ENCODE results near the gene PHYKPL.

The PHYKPL gene

DNA sequence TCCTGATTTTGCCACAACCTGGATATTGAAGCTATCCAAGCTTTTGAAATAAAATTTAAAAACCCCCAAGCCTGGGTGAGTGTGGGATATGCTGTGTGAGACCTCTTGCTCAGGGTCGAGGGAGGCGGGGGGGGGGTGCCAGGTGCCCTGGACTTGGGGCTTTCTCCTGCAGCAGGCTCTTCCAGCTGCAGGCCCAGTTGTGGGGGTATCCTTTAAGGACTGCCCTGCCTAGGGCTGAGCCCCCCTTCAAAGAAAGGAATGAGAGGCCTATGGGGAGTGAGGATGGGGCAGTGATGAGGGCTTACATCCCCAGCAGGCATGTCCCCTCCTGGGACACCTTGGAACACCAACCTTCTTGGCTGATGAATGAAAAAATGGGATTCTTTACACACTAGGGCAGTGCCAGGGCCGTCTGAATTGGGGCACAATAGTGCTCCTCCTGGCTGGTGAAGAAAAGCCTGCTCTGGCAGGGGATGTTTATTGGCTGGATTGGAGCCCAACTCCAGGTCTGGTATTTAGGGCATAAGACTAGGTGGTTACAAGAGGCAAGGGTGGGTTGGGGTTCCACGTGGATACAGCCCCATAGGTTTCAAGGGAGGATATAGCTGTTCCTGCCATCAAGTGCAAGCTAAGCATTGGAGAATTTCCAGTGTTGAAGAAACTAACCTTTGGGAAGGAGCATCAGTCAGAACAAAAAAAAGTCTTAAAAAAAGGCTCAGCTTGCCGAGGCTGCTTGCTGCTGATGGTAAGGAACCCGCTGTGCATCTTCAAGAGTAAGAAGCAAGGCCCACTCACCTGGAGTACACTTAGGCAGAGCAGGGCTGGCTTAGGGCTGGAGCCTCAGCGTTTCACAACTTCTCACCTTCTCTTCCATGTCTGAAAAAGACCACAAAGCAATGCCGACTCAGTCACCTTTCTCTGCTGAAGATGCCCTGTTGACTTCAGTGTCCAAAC is 21.2 kb downstream of the PHYKPL start:
- TF ChIP-seq PAX5 (IDR thresholded peaks at IDR 0.05; ENCODE audit: insufficient read depth, low read length, severe bottlenecking) (no peak), POLR2A (IDR thresholded peaks at IDR 0.05; ENCODE audit: low read depth, low read length) (no peak), SPI1 (IDR thresholded peaks at IDR 0.05; ENCODE audit: low read depth, low read length) (no peak), POLR2AphosphoS5 (IDR thresholded peaks at IDR 0.05; ENCODE audit: low read depth, low read length) (peak; percentile 54), TAF1 (IDR thresholded peaks at IDR 0.05; ENCODE audit: low read depth, low read length) (no peak), POU2F2 (IDR thresholded peaks at IDR 0.05; ENCODE audit: low read depth, low read length) (0 out of 2 replicates have a peak, but pooled peaks have one; percentile 28)
- DNase-seq (ENCODE audit: insufficient read length, low spot score) (no peak), FAIRE-seq (no peak)

DNA sequence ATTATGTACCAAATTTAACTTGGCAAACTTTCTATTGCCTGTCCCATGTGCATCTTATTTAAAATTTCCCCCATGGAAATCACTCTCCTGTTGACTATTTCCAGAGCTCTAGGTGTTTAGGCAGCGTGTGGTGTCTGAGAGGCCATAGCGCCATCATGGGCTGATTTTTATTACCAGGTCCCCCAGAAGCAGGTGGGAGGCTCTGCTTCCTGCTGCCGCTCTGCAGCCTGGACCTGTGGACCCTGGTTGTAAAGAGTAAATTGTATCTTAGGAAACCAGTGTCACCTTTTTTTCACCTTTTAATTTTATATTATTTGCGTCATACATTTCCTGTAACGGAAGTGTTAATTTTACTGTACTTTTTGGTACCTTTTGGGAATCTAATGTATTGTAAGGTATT is 21.9 kb downstream of the PHYKPL start:
- FAIRE-seq = no peak
- no peak for TF ChIP-seq PAX5 (IDR thresholded peaks at IDR 0.05; ENCODE audit: insufficient read depth, low read length, severe bottlenecking)
- no peak for TF ChIP-seq POLR2AphosphoS5 (IDR thresholded peaks at IDR 0.05; ENCODE audit: low read depth, low read length)
- TF ChIP-seq POU2F2 (IDR thresholded peaks at IDR 0.05; ENCODE audit: low read depth, low read length) = no peak
- no peak for TF ChIP-seq POLR2A (IDR thresholded peaks at IDR 0.05; ENCODE audit: low read depth, low read length)
- no peak for TF ChIP-seq SPI1 (IDR thresholded peaks at IDR 0.05; ENCODE audit: low read depth, low read length)
- TF ChIP-seq TAF1 (IDR thresholded peaks at IDR 0.05; ENCODE audit: low read depth, low read length) = no peak
- DNase-seq (ENCODE audit: insufficient read length, low spot score) = no peak

DNA sequence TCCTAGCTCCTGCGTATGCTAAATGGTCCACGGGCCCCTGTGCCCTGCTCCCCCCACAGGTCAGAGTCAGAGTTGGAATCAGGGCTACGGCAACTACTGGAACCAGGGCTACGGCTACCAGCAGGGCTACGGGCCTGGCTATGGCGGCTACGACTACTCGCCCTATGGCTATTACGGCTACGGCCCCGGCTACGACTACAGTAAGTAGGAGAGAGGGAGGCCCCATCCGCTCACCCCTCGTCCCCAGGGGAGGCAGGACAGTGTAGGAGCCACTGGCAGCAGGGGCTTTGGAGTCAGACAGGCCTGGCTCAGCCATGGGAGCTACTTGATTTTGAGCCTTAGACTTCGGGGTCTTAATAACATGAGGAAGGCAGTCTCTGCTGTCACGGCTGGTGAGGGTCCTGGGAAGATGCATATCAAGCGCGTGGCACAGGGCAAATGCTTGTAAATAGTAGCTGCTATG is 22.5 kb downstream of the PHYKPL start:
- DNase-seq (ENCODE audit: insufficient read length, low spot score) (no peak), FAIRE-seq (no peak)
- TF ChIP-seq POLR2A (IDR thresholded peaks at IDR 0.05; ENCODE audit: low read depth, low read length) (no peak), POU2F2 (IDR thresholded peaks at IDR 0.05; ENCODE audit: low read depth, low read length) (no peak), TAF1 (IDR thresholded peaks at IDR 0.05; ENCODE audit: low read depth, low read length) (no peak), POLR2AphosphoS5 (IDR thresholded peaks at IDR 0.05; ENCODE audit: low read depth, low read length) (peak; percentile 58), PAX5 (IDR thresholded peaks at IDR 0.05; ENCODE audit: insufficient read depth, low read length, severe bottlenecking) (no peak)

DNA sequence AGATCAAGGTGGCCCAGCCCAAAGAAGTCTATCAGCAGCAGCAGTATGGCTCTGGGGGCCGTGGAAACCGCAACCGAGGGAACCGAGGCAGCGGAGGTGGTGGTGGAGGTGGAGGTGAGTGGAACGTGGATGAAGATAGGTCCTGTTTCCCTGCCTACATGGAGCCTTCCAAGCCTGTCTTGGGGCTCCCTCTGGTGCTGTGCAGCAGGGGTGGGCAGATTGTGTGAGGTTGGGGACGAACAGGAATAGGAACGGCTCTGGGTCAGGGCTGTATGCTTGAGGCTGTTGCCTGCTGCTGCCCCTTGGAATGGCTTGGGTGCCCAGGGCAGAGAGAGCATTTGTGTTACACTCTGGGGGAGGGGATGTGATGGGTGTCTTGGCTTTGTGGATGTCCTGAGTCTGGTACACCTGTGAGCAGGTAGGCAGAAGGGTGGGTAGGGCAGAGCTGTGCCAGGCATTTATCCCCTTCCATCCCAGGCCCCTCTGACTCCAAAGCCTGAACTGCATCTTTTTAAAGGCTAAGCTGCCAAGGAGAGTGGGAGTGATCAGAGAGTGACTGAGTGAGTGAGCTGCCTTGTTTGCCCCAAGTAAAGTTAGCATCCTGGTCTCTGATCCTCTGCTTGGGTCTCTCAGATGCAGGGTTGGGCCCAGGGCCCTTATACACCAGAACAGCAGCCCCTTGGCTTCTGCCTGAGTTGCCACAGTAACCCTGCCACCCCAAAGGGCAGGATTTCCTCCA is 23.1 kb downstream of the PHYKPL start:
- DNase-seq (ENCODE audit: insufficient read length, low spot score) = no peak
- no peak for FAIRE-seq
- TF ChIP-seq POLR2AphosphoS5 (IDR thresholded peaks at IDR 0.05; ENCODE audit: low read depth, low read length) (no peak; the same call in 1 of the 2 replicates), SPI1 (IDR thresholded peaks at IDR 0.05; ENCODE audit: low read depth, low read length) (no peak), POLR2A (IDR thresholded peaks at IDR 0.05; ENCODE audit: low read depth, low read length) (no peak), POU2F2 (IDR thresholded peaks at IDR 0.05; ENCODE audit: low read depth, low read length) (no peak), PAX5 (IDR thresholded peaks at IDR 0.05; ENCODE audit: insufficient read depth, low read length, severe bottlenecking) (no peak), TAF1 (IDR thresholded peaks at IDR 0.05; ENCODE audit: low read depth, low read length) (no peak)

DNA sequence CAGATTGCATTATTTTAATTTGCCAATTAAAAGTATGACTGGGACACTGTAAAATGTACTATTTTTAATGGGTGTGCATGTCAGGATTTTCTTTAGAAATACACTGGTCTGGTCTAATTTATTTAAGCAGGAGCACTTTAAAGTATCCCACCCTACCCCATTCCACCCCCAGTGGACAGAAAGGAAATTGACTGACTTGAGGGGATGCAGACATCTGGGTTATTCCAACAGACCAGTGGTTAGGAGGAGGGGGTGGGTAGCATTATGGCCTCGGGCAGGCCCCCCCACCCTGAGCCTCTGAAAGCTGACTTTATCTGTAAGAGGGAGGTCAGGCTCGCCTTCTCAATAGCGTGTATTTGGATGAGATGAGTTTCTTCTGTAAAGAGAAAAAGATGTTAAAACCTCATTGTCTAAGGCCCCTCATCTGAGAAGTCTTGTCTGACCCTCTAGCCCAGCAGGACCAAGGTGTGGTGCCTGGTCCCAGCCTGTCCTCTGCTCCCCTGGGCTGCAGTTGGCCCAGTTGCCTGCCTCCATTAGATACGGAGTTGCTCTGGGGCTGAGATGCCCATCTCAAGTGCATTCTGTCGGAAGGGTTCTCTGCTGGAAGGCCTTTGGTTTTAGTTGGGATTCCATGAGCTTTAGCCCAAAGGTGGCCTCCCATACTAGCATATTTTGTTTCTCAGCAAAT is 23.9 kb downstream of the PHYKPL start:
- no peak for FAIRE-seq

DNA sequence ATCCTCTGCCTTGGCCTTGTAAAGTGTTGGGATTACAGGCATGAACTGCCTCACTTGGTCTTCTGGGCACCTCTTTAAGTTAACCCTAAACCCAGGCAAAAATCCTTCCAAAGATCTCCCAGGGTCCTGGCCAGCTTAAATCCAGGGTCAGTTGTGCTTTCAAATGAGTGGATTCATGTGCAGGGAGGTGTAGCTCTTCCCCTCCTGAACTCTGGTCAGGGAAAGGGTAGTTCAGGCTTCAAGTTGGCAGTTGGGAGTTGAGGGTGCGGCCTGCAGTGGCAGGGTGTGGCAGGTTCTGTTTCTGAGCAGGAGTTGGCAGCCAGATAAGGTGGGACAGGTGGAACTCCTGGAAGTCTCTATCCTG is 24.7 kb downstream of the PHYKPL start:
- DNase-seq (ENCODE audit: insufficient read length, low spot score) (no peak), FAIRE-seq (no peak)
- TF ChIP-seq SPI1 (IDR thresholded peaks at IDR 0.05; ENCODE audit: low read depth, low read length) = no peak
- TF ChIP-seq POU2F2 (IDR thresholded peaks at IDR 0.05; ENCODE audit: low read depth, low read length) = no peak
- TF ChIP-seq PAX5 (IDR thresholded peaks at IDR 0.05; ENCODE audit: insufficient read depth, low read length, severe bottlenecking) = no peak
- TF ChIP-seq TAF1 (IDR thresholded peaks at IDR 0.05; ENCODE audit: low read depth, low read length) = no peak
- TF ChIP-seq POLR2A (IDR thresholded peaks at IDR 0.05; ENCODE audit: low read depth, low read length) = no peak; the same call in 1 of the 2 replicates
- TF ChIP-seq POLR2AphosphoS5 (IDR thresholded peaks at IDR 0.05; ENCODE audit: low read depth, low read length) = peak; percentile 39; the same call in 1 of the 2 replicates

More for the DNA sequence above, 23.9 kb downstream of the PHYKPL start:
- TF ChIP-seq POLR2AphosphoS5 (IDR thresholded peaks at IDR 0.05; ENCODE audit: low read depth, low read length) (peak; percentile 19; the same call in 1 of the 2 replicates), POLR2A (IDR thresholded peaks at IDR 0.05; ENCODE audit: low read depth, low read length) (no peak), SPI1 (IDR thresholded peaks at IDR 0.05; ENCODE audit: low read depth, low read length) (no peak), PAX5 (IDR thresholded peaks at IDR 0.05; ENCODE audit: insufficient read depth, low read length, severe bottlenecking) (no peak), TAF1 (IDR thresholded peaks at IDR 0.05; ENCODE audit: low read depth, low read length) (no peak), POU2F2 (IDR thresholded peaks at IDR 0.05; ENCODE audit: low read depth, low read length) (peak; percentile 46; the same call in 1 of the 2 replicates)
- no peak for DNase-seq (ENCODE audit: insufficient read length, low spot score)

DNA sequence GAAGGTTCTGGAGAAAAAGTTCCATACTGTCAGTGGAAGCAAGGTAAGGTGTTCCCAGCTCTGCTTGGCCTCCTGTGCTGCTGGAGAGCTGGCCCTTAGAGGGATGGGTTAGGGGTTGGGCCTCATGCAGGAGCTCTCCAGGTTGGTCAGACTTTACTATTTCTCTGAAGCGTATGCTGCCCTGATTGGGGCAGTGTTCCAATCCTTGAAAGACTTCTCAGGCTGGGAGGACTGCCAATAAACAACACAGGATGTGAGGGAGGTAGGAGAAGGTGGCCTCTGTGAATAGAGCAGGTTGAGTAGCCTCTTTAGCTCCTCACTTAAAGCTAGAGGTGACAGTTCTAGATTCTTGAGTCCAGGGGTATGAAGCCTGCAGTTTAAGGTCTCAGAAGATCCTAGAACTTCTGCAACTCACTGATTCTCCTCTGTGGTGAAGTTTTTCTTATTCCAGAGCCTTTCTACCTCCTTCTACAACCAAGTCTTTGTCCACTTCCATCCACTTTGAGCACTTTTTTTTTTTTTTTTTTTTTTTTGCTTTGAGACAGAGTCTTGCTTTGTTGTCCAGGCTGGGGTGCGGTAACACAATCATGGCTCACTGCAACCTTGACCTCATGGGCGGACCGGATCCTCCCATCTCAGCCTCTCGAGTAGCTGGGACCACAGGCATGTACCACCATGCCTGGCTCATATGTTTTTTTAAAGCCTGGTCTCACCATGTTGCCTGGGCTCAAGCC is 25.3 kb downstream of the PHYKPL start:
- DNase-seq (ENCODE audit: insufficient read length, low spot score) (no peak), FAIRE-seq (no peak)
- TF ChIP-seq TAF1 (IDR thresholded peaks at IDR 0.05; ENCODE audit: low read depth, low read length) (no peak), PAX5 (IDR thresholded peaks at IDR 0.05; ENCODE audit: insufficient read depth, low read length, severe bottlenecking) (no peak), SPI1 (IDR thresholded peaks at IDR 0.05; ENCODE audit: low read depth, low read length) (no peak), POLR2AphosphoS5 (IDR thresholded peaks at IDR 0.05; ENCODE audit: low read depth, low read length) (no peak), POLR2A (IDR thresholded peaks at IDR 0.05; ENCODE audit: low read depth, low read length) (no peak), POU2F2 (IDR thresholded peaks at IDR 0.05; ENCODE audit: low read depth, low read length) (no peak)

All from GM12891 (cell line).